ENCODE measurements around the gene COL4A4.

Gene COL4A4

DNA sequence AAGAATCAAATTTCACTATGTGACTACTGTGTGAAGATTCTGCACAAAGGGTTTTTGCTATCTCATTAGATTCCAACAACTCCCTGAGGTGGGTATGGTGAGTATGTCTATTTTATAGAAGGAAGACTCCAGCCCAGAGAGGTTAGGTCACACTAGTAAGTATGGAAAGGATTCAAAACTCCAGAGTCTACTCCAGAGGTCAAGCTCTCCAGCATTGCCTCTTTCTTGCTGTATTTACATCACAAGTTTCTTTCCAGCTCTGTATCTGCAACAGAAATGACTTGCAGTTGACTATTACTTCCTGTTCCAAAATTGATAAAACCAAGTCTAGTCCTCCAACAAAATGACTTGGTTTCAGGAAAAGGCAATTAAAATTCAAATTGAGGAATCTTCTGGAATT is 2.1 kb downstream of the COL4A4 start:
- no peak for FAIRE-seq
- DNase-seq (ENCODE audit: low spot score), result no peak

DNA sequence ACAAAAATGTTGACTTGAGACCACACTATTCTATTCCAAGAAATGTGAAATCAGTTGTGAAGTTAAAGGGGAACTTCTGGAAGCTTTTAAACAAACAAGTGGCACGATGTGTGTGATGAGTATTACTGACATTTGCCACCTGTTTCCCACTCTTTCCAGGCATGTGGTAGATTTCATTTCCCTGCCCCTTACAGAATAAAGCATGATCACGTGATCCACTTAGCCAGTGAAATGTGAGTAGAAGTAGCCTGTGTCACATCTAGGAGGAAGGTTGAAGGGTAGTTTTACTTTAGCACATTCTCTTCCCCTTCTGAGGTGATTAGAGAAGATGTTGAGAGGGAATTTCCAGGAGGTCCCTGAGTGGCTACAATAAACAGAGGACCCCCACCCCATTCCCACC is 3.8 kb downstream of the COL4A4 start:
- DNase-seq (ENCODE audit: low spot score), result no peak
- no peak for FAIRE-seq

DNA sequence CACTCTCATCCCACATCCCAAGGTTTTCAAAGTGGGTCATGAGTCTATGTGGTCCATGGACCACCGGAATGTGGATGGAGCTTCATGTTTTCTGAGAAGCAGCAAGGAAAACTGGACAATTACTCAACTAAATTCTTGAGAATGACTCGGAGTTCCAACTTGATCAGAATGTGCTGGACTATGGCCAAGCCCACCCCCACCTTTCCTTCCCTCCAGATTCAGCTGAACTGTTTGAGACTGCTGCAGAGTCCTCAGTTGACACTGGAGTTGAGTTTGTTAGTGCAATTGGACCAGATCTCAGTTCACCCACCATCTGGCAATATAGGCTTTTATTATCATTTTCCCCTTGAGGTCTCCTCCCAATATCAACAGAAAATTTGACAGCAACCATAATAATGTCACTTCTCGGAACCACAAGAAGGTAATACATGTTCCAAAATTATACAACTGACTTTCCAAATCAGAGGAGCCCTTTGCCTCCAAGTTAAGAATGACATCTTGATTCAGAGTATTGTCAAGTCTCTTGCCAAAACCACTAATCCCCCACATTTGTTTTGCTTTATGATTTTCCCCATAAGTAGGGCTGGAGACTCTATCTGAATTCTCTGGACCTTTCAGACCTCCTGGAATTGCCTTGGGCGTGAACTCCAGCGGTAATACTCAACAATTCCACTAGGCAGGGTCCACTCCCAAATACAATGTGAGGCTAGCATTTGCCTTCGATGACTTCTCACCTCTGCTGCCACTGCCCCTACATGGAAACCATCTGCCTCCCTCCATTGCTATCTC is 8.8 kb downstream of the COL4A4 start:
- FAIRE-seq (no peak), DNase-seq (ENCODE audit: low spot score) (no peak)

DNA sequence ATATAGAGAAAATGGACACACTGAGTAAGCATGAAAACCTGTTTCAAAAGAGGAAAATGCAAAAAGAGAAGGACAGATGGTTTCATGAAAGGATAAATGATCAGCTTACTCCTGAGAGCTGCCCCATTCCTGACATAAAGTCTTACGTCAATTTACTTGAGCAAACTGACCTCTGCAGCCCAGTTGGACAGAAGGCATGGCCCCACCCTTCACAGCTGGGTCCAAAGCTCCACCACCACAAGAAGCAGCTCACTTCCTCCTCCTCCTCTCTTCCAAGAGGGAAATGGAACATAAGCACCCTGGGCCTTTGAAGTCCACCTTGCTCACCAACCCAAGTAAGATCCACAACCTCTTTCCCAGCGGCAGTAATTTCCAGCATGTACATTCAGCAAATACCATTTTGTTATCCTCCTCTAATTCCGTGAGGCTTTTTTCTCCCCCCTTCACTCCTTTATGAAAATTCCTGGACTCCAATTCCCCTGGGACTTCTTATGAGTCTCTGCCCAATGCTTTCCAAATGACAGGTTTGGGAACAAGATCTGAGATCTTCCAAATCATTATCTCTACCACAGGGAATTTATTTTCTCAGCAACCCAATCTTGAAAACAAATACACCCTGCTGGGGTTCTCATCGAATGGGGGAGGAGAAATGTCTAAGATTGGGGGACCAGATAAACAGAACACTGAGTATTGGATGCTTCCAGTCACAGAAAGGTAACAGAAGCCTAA is 10.1 kb downstream of the COL4A4 start:
- no peak for FAIRE-seq
- no peak for DNase-seq (ENCODE audit: low spot score)

DNA sequence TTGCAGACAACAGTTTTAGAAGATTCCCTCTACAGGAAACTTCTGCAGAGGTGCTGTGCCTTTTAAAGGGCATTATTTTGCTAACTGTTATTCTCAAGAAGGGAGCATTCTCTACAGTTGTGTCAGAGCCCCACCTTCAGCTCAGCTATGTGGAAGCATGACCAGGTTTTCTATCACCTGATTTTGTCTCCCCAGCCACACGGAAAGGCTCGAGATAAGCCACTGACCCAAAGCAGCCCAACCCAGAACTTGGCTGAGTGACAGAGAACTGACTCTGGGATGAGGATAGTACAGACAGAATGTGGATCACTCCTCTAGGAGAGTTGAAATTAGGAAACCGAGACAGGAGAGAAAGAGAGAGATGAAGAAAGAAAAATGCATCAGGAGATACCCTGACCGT is 10.7 kb downstream of the COL4A4 start:
- FAIRE-seq, result no peak
- DNase-seq (ENCODE audit: low spot score), result no peak

DNA sequence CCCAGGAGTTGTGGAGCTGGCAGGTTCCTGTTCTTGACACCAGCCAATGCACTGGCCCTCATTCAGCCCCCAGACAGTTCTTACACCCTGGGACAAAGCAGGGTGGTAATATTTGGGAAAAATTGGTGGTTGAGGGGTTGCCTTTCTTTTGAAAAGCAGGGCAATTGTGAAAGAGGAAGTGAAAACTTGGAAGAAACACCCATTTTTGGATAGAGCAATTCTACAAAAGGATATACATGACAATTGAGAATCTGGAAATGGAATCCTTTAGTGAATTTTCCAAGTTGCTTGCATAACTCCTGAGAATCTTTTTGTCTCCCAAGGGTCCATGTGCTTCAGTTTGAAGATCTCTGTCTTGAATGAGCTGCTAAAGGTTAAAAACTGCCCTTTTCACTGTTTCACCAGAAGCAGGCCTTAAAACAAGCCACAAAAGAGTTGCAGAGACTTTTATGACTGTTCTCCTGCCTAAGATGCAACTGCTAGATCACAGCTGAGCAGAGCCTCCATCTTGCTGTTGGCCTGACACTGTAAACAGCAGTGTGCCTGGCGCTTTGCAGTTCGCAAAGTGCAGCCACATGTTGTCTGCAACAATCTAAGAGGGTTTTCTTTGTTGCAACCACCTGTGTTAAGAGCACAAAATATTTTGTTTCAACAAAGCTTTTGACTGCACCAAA is 11.8 kb downstream of the COL4A4 start:
- no peak for DNase-seq (ENCODE audit: low spot score)
- FAIRE-seq, result no peak

DNA sequence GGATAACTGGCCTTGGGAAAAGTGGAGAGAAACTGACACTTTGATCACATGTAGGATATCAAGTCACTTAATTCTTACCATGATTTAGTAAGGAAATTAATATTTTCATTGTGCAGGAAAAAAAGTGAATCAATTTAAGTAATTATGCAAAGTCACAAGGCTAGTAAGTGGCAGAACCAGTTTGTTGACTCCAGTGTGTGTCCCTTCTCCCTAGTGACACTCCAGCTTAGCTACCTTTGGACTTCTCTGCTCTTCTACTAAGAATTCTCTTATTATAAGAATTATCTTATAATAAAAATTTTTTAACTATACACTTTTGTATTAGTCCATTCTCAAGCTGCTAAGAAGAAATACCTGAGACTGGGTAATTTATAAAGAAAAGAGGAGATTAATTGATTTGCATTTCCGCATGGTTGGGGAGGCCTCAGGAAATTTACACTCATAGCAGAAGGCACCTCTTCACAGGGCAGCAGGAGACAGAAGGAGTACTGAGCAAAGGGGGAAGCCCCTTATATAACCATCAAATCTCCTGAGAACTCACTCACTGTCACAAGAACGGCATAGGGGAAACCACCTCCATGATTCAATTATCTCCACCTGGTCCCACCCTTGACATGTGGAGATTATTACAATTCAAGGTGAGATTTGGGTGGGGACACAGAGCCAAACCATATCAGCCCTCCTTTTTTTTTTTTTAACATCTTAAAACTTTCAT is 13.6 kb downstream of the COL4A4 start:
- FAIRE-seq (no peak), DNase-seq (ENCODE audit: low spot score) (no peak)

DNA sequence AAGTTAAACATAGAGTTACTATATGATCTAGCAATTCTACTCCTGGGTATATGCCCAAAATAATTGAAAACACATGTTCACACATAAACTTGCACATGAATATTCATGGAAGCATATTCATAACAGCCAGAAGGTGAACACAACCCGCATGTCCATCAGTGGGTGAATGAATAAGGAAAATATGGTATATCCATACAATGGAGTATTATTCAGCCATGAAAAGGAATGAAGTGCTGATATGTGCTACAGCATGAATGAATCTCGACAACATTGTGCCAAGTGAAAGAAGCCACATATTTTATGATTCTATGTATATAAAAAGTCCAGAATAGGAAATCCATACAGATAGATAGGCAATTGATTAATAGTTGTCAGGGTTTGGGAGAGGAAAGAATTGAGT is 15.9 kb downstream of the COL4A4 start:
- no peak for FAIRE-seq
- DNase-seq (ENCODE audit: low spot score), result no peak

DNA sequence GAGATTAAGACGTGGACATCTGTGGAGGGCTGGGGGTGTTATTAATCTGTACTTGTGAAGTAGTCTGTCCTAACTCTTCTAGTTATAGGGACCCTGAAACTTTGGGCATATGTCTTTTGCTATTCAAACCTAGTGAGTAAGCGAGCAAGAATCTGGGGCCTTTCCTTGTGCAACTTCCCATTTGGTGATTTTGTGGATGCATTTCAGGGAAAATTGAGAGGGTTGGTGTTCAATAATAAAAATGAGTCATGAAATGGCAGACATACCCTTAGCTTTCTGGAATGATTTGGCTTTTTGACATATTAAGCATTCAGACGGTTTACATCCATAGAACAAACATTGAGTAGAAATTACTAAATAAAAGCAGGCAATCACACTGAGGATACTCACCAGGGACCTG is 17.0 kb downstream of the COL4A4 start:
- DNase-seq (ENCODE audit: low spot score) (no peak), FAIRE-seq (no peak)

DNA sequence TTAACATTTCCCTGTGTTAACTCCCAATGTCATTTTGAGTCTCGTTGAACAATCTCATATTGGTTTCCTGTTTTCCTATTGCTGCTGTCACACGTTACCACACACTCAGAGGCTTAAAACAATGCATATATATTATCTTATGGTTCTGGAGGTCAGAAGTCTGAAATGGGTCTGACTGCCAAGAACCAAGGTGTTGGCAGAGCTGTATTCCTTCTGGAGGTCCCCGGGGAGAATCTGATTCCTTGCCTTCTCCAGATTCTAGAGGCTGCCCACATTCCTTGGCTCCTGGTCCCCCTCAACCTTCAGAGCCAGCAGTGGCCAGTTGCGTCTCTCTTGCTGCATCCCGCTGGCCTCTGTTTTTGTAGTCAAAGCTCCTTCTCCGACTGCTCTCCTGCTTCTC is 17.5 kb downstream of the COL4A4 start:
- DNase-seq (ENCODE audit: low spot score) (no peak), FAIRE-seq (no peak)

DNA sequence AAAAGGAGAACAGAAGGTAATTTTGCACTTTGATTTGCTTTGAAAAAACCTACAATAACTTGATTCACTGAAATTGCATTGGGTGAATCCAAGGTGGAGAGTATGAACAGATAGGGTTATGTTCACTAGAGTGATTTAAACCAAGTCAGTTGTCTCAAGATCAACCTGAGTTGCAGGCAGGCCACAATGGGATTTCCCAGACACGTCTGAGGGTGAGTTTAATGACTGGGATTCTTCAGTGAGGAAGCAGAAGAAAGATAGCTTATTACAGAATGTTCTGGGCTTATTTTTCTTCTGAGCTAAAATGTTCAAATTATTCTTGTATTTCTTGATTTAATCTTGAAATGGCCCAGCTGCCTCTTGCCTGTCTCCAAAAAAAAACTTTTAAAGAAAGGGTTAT is 20.1 kb downstream of the COL4A4 start:
- DNase-seq (ENCODE audit: low spot score) (no peak), FAIRE-seq (no peak)

DNA sequence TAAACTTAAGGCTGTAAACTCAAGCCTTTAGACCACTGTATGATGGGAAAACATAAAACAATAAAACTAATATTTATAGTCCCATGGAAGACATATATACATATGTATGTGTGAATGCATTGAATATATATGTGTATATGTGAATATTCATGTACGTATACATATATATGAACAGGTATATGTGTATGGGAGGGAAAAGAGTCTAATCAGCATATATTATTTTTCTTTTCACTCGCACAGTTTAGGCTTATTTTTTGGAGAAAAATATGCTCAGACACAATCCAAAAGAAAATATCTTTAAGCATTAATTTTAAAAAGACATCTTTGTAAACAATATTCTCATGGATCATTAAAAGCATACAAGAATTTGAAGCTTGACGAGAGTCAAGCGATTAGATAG is 22.7 kb downstream of the COL4A4 start:
- DNase-seq (ENCODE audit: low spot score), result no peak
- no peak for FAIRE-seq

DNA sequence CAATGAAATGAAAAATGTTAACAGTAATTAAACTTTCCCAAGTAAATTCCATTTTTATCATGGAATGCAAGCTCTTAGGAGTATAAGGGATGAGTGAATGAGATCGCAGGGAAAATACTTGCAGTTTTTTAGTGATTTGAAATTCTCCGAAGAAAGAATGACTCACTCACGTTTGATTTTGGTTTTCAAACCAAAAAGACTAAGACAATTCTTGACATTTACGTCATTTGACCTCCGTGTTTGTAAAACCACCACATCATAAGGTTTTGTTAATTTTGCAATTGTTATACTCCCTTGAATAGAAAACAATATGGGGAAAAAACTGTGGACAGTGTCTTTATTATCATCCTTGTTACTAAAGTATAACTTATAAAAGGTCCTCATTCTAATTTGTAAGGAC is 29.4 kb downstream of the COL4A4 start:
- DNase-seq (ENCODE audit: low spot score), result no peak
- FAIRE-seq, result no peak

DNA sequence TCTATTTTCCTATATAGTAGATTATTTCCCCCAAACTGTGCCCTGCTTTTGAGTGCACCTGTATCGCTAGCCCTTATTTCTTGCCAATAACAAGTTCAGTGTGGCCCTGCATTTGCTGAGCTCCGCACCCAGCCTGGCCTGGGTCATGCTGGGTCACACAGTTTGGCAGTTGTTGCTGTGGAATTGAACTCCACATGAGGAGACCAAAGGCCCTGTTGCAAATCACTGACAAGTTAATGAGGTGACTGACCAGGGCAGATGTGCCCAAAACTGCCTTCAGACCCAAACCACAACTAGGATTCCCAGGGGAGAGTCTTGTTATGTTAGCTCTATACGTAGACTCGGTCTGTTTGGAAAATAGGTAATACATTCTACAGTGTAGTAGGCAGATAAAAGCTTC is 31.0 kb downstream of the COL4A4 start:
- DNase-seq (ENCODE audit: low spot score), result no peak
- FAIRE-seq, result no peak

DNA sequence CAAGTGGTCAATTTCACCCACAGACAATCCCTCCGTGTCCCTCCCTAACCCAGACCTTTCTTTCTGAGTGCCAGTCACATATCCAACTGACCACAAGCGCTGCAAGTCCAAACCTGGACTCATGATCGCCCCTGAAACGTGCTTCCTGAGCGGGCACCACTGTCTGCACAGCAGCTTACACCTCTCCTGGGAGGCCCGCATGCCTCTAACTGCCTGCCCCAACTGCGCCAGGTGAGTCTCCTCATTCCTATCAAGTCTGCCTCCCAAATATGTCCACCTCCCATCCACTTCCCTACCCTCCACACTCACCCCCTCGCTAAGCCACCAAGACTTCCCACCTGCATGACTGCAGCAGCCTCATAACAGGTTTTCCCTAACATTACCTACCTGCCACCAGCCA is 33.4 kb downstream of the COL4A4 start:
- no peak for FAIRE-seq
- no peak for DNase-seq (ENCODE audit: low spot score)

DNA sequence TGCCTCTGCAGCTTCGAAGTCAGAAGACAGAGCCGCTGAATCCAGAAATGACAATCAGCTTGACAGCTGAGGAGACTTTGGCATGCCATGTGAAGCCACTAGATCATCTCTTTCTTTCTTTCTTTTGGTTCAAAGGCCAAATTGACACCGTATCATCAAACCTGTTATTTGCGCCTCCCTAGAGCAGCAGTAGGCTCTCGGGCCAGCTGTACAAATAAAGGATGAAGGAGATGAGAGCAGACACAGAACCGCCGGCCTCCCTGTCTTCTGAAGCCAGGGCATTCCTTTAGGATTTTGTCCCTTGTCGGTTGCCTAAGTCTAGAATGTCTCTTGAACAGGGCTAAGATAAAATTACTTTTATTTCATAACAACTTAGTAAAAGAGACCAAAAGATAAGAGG is 36.8 kb downstream of the COL4A4 start:
- no peak for FAIRE-seq

DNA sequence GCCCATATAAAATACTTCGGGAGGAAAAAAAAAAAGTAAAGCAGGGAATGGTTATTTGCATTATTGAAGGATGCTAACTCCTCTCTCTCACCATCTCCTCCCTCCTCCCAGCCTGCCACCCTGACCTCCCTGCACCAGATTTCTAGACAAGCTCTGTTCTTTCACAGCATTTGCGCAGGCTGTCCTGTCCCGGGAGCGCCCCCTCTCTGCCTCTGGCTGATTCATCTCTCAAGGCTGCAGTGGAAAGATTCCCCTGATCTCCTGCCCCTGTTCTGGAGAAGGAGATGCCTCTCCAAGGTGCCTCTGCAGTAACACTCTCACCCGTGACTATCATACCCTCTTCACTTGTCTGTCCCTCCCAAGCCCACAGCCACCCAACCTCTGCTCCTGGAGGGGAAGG is 38.5 kb downstream of the COL4A4 start:
- no peak for FAIRE-seq

More for the DNA sequence above, 36.8 kb downstream of the COL4A4 start:
- DNase-seq (ENCODE audit: low spot score), result no peak

DNA sequence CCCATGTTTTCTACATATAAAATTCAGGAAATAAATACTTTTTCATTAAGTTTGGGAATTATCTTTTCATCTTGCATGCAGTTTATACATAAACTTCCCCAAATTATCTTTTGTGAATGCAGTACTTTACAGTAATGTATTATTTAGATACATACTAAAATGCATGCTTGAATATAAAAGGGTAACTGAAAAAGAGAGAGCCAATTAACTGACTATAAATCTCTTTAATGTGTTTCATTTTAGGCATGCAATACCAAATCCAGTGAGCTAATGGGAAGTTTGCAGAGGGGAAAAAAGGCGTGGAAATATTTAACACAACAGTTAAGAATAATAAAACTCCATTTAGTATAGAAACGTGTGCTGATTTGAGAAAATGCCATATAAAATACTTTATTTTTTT is 39.2 kb downstream of the COL4A4 start:
- FAIRE-seq (no peak), DNase-seq (ENCODE audit: low spot score) (no peak)

More for the DNA sequence above, 38.5 kb downstream of the COL4A4 start:
- DNase-seq (ENCODE audit: low spot score), result no peak

DNA sequence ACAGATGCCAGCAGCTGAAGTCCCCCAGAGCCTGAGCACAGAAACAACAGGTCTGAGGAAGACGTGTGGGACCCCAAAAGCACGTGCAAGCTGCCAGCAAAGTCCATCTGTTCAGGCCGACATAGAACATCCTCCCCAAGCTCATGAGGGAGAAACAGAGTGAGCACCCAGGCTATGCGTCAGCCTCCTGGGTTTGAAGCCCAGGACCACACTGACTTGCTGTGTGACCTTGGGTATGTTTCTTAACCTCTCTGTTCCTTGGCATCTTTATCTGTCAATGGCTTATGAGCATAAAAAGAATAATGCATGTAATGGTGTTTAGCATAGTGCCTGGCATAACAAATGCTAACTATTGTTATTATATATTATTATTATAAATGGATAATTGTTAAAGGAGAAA is 40.3 kb downstream of the COL4A4 start:
- FAIRE-seq, result no peak

DNA sequence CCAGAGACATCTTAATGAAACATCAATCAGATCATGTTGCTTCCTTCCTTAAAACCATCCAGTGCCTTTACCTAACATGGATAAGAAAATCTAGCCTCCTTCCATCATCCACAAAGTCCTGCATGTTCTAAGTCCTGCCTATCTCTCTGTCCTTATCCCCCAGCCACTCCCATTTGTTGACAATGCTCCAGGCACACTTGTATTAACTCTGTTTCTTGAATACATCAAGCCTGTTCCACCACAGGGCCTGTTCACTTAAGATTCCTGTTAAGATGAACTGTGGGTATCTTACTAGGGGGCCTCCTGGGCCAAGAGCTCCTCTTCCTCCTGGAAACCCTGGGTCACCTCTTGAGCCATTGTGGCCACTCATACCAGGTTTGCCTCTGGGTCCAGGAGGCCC is 45.7 kb downstream of the COL4A4 start:
- no peak for FAIRE-seq
- no peak for DNase-seq (ENCODE audit: low spot score)

More for the DNA sequence above, 40.3 kb downstream of the COL4A4 start:
- DNase-seq (ENCODE audit: low spot score), result no peak

DNA sequence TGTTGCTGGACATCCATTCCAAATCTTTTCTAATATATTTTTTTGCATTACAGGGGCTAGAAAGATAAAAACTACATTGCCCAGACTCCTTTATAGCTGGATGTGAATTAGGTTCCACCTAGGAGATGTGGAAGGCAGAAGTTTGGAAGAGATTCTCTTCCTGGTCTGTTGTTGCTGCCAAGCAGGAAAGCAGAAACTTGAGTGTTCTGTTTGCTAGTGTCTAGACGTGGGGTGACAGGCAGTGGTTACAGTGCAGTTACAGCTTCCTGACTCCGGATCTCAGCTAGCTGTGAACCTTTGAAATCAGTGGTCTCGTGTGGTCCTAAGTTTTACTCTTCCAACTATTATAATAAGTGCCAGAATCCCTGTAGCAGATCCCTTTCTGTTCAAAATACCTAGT is 46.2 kb downstream of the COL4A4 start:
- no peak for FAIRE-seq
- no peak for DNase-seq (ENCODE audit: low spot score)

DNA sequence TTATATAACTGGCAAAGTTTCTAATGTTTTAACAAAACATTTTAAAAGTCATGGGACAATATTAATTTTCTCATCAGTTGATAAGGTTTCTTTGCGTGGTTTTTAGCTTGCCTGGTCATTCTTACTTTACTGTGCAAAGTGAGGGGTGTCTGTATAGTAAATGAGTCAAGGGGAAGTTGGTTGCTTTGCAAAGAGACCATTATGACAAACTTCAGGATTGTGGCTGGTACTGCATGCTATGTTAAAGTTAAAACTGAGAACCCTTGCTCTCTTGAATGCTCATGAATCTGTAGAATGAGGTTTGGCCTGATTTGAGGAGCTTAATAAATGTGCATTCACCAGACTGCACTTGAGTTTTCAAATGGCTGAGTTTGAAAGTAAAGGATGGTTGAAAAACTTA is 47.0 kb downstream of the COL4A4 start:
- no peak for FAIRE-seq

More for the DNA sequence above, 47.0 kb downstream of the COL4A4 start:
- DNase-seq (ENCODE audit: low spot score), result no peak

Data from RCC 7860 (cell line).